Left ventricle myocardium inferior (tissue), 1 donor: ENCODE results near the gene HOXD1. TPM values are rescaled to one million over a fixed set of nuclear protein-coding genes. Genes with fewer than 3 reads are reported as not detected.

ENCODE experiments used
- DNase-seq: peaks from one replicate; pipeline ENCODE4 v3.0.0-alpha.2; 2020
- H3K27ac ChIP-seq: fragments of 200-600 bp; replicated peaks from 2 replicates; pipeline ENCODE4 v1.8.0; 2021
- H3K27me3 ChIP-seq: fragments of 200-600 bp; 2 replicates; pipeline ENCODE4 v1.8.0; 2021; ENCODE audit warnings: low read depth
- H3K36me3 ChIP-seq: fragments of 200-600 bp; 2 replicates; pipeline ENCODE4 v1.8.0; 2021
- H3K4me1 ChIP-seq: fragments of 200-600 bp; 2 replicates; pipeline ENCODE4 v1.8.0; 2021
- H3K4me3 ChIP-seq: fragments of 200-600 bp; 2 replicates; pipeline ENCODE4 v1.8.0; 2021; ENCODE audit warnings: mild to moderate bottlenecking, moderate library complexity
- H3K9me3 ChIP-seq: fragments of 200-600 bp; replicated peaks from 2 replicates; pipeline ENCODE4 v1.8.0; 2021
- CTCF ChIP-seq: fragments of 200-600 bp; IDR thresholded peaks from 2 replicates; pipeline ENCODE4 v1.8.0; 2021; ENCODE audit warnings: antibody characterized with exemption, mild to moderate bottlenecking, borderline replicate concordance
- intact Hi-C: fragments of 100-400 bp; cut with micrococcal nuclease; formaldehyde crosslinking; loops from one replicate; pipeline ENCODE4 v1.11.0; 2022
- total RNA-seq: library from RNA; stranded (reverse); fragmentation: NEBNext Ultra II Directional; extraction: Animal tissue kit (Norgen Biotek cat#: 25700); gene quantifications from one replicate; pipeline ENCODE4 v1.2.1, GENCODE V29; 2021
- donor health status: DM: no; HTN: yes; CAD: no; lungs with severe emphysema.

The HOXD1 gene
- total RNA-seq, 1 donor from 2014 or later: not detected

DNA sequence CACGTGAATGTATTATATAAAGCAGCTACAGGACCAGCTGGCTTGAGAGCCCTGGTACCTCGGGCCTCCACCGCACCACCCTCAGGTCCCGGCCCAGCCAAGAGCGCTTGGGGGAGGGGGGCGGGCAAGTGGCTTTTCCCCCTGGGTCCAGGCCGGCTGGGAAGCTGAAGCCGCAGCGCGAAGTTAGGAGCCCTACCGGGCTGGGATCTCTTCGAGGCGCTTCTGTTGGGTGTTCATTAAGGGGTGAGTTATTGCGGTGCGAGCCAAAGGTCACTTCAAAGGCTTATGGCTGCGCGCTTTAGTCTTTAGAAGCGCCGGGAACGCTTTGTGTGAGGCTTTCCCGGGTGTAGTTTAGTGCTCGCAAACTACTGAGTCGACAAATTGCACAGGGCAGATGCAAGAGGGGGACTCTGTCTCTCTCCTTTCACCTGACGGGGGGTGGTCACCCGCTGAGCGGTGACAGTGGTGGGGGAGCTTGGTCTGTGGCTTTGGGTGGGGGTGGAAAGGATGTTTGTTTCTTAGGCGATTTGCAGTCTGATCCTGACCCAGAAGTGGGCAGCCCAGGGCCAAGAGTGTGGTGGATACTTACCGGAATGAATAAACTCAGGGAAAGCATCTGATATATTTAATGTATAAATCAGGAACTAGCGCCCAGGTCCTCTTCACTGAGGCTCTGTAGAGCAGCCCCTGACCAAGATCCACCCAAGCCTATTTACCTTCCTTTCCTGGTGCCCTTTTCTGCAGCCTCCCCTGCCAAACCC, 25.4 kb upstream of the HOXD1 start:
- TF ChIP-seq CTCF: no peak
- no peak overlapping the region for H3K4me3 ChIP-seq

DNA sequence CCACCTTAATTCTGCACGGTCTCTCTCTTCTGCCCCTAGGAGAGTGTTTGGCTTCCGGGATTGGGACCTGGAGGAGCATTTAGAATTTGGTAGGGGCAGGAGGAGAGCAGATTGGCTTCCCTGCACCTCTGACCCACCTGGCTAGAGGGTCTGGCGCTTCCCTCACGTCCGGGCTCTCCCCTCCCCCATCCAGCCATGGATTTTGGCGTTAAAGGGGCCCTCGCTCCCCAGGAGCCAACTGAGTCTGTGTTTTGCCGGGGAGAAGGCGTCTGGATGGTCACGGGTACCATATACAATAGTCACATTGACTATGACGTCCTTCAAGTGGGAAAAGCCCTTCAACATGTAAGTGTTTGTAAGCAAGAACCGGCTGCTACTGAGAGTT, 24.8 kb upstream of the HOXD1 start:
- peaks cover 100% of the 10 kb centered on the region for H3K27me3 ChIP-seq
- no peaks in the 10 kb centered on the region for H3K9me3 ChIP-seq
- DNase-seq: no peak
- H3K4me3 ChIP-seq: no peak overlapping the region
- intact Hi-C loops: no loop called here
- H3K4me1 ChIP-seq: peaks cover 30% of the 10 kb centered on the region
- H3K36me3 ChIP-seq: no peaks in the 10 kb centered on the region
- TF ChIP-seq CTCF: no peak
- H3K27ac ChIP-seq: no peak overlapping the region

More for the DNA sequence above, 25.4 kb upstream of the HOXD1 start:
- H3K27me3 ChIP-seq: peaks cover 100% of the 10 kb centered on the region
- intact Hi-C loops: no loop called here
- H3K4me1 ChIP-seq: peaks cover 33% of the 10 kb centered on the region
- no peaks in the 10 kb centered on the region for H3K9me3 ChIP-seq
- no peaks in the 10 kb centered on the region for H3K36me3 ChIP-seq
- H3K27ac ChIP-seq: no peak overlapping the region
- no peak for DNase-seq

DNA sequence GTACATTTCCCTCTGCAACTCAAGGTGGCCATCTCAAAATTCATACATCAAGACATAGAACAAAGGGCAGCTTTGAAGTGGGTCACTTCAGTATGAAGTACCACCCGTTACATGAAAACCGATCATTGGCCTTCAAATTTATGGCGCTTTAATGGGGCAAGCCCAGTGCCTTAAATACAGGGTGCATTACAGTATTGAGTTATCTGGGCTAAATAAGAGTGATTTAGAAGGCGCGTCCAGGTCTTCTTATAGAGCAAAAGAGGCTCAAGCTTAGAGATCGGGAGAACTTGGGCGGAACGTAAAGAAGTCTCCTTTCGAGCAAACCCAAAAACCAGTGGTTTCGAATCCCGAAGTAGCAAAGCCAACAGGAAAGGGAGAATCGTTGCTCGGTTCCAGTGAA, 24.3 kb upstream of the HOXD1 start:
- intact Hi-C loops: no loop called here
- Histone ChIP-seq H3K27me3 (peaks cover 100% of the 10 kb centered on the region), H3K27ac (no peak overlapping the region), H3K9me3 (no peaks in the 10 kb centered on the region), H3K36me3 (no peaks in the 10 kb centered on the region), H3K4me3 (no peak overlapping the region), H3K4me1 (peaks cover 25% of the 10 kb centered on the region)
- no peak for TF ChIP-seq CTCF
- no peak for DNase-seq

- H3K4me3 ChIP-seq: peak overlapping the region; percentile 2
- no peak for TF ChIP-seq CTCF
- H3K27ac ChIP-seq: no peak overlapping the region
- intact Hi-C loops: no loop called here
- no peak for DNase-seq
- peaks cover 20% of the 10 kb centered on the region for H3K4me1 ChIP-seq
- no peaks in the 10 kb centered on the region for H3K36me3 ChIP-seq
- H3K9me3 ChIP-seq: no peaks in the 10 kb centered on the region
- peaks cover 100% of the 10 kb centered on the region for H3K27me3 ChIP-seq
These were observed 23.7 kb upstream of the HOXD1 start for GRCh38 chr2:176164611-176165369.

- no peaks in the 10 kb centered on the region for H3K36me3 ChIP-seq
- intact Hi-C loops: no loop called here
- H3K27me3 ChIP-seq: peaks cover 100% of the 10 kb centered on the region
- no peak overlapping the region for H3K27ac ChIP-seq
- no peak for DNase-seq
- H3K4me1 ChIP-seq: peaks cover 12% of the 10 kb centered on the region
- H3K9me3 ChIP-seq: no peaks in the 10 kb centered on the region
- no peak for TF ChIP-seq CTCF
- H3K4me3 ChIP-seq: peak overlapping the region; percentile 2
These were observed 23.0 kb upstream of the HOXD1 start for GRCh38 chr2:176165370-176166050.
